ENCODE results near the gene CCDC150. TPM values are rescaled to one million over a fixed set of nuclear protein-coding genes. Genes with fewer than 3 reads are reported as not detected.

CCDC150 gene
- total RNA-seq, 1 experiment from 2014 or later, result 19.0 TPM

- ATAC-seq, result no peak
- H3K36me3 ChIP-seq (ENCODE audit: control insufficient read depth, insufficient read depth, low read length), result no peaks in the 10 kb centered on the region
- H3K27ac ChIP-seq (ENCODE audit: low read length), result no peak overlapping the region
- no peak for TF ChIP-seq POLR2AphosphoS5 (IDR thresholded peaks at IDR 0.05; ENCODE audit: low read depth, low read length)
- TF ChIP-seq TCF7L2 (IDR thresholded peaks at IDR 0.05; ENCODE audit: low read depth, low read length), result no peak
- no peak for TF ChIP-seq SIN3A (IDR thresholded peaks at IDR 0.05; ENCODE audit: borderline replicate concordance, insufficient read depth, low read depth, low read length)
- no peak for TF ChIP-seq CTCF (IDR thresholded peaks at IDR 0.05)
- TF ChIP-seq, protein P1, sequence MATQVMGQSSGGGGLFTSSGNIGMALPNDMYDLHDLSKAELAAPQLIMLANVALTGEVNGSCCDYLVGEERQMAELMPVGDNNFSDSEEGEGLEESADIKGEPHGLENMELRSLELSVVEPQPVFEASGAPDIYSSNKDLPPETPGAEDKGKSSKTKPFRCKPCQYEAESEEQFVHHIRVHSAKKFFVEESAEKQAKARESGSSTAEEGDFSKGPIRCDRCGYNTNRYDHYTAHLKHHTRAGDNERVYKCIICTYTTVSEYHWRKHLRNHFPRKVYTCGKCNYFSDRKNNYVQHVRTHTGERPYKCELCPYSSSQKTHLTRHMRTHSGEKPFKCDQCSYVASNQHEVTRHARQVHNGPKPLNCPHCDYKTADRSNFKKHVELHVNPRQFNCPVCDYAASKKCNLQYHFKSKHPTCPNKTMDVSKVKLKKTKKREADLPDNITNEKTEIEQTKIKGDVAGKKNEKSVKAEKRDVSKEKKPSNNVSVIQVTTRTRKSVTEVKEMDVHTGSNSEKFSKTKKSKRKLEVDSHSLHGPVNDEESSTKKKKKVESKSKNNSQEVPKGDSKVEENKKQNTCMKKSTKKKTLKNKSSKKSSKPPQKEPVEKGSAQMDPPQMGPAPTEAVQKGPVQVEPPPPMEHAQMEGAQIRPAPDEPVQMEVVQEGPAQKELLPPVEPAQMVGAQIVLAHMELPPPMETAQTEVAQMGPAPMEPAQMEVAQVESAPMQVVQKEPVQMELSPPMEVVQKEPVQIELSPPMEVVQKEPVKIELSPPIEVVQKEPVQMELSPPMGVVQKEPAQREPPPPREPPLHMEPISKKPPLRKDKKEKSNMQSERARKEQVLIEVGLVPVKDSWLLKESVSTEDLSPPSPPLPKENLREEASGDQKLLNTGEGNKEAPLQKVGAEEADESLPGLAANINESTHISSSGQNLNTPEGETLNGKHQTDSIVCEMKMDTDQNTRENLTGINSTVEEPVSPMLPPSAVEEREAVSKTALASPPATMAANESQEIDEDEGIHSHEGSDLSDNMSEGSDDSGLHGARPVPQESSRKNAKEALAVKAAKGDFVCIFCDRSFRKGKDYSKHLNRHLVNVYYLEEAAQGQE (IDR thresholded peaks at IDR 0.05; ENCODE audit: insufficient read depth in 1 of 2, low read depth in 2 of 2, low read length in 1 of 2), result no peak
- intact Hi-C loops (cut with micrococcal nuclease; ENCODE audit: unreplicated experiment), result no loop called here
- in situ Hi-C loops (cut with HindIII; ENCODE audit: low pct_unique_long_range_greater_than_20kb, low sequenced_read_pairs), result no loop called here
- BruUV-seq (replicated peaks), result no TSS peak
- no peaks in the 10 kb centered on the region for H3K4me1 ChIP-seq (ENCODE audit: control insufficient read depth, insufficient read depth, low read length)
- no peaks in the 10 kb centered on the region for H3K9me3 ChIP-seq (ENCODE audit: control insufficient read depth, insufficient read depth, low read depth, low read length)
- H3K4me3 ChIP-seq (ENCODE audit: low read depth in 2 of 2, low read length in 2 of 2), result no peak overlapping the region
- ChIA-PET POLR2A (no interaction called here), CTCF (no interaction called here)
- DNase-seq (ENCODE audit: low read depth, low spot score), result peak; percentile 15
- H3K27me3 ChIP-seq (ENCODE audit: control insufficient read depth, insufficient read depth, low read length), result no peaks in the 10 kb centered on the region
These were observed 20.7 kb downstream of the CCDC150 start for GRCh38 chr2:196660244-196660643.

- ATAC-seq, result no peak
- POLR2A ChIA-PET, result interaction anchor here (0.6 kb wide), 1 partner anchor 240 kb away, joined by 4 read pairs; no protein-coding TSS in a partner anchor
- Histone ChIP-seq H3K36me3 (ENCODE audit: control insufficient read depth, insufficient read depth, low read length) (no peaks in the 10 kb centered on the region; the same call in 1 of the 2 replicates), H3K27me3 (ENCODE audit: control insufficient read depth, insufficient read depth, low read length) (no peaks in the 10 kb centered on the region), H3K9me3 (ENCODE audit: control insufficient read depth, insufficient read depth, low read depth, low read length) (no peaks in the 10 kb centered on the region), H3K4me3 (ENCODE audit: low read depth in 2 of 2, low read length in 2 of 2) (no peak overlapping the region), H3K27ac (ENCODE audit: low read length) (no peak overlapping the region), H3K4me1 (ENCODE audit: control insufficient read depth, insufficient read depth, low read length) (no peaks in the 10 kb centered on the region)
- intact Hi-C loops (cut with micrococcal nuclease; ENCODE audit: unreplicated experiment), result no loop called here
- CTCF ChIA-PET, result no interaction called here
- DNase-seq (ENCODE audit: low read depth, low spot score), result no peak
- TF ChIP-seq POLR2AphosphoS5 (IDR thresholded peaks at IDR 0.05; ENCODE audit: low read depth, low read length) (no peak), TCF7L2 (IDR thresholded peaks at IDR 0.05; ENCODE audit: low read depth, low read length) (no peak), CTCF (IDR thresholded peaks at IDR 0.05) (no peak), SIN3A (IDR thresholded peaks at IDR 0.05; ENCODE audit: borderline replicate concordance, insufficient read depth, low read depth, low read length) (no peak)
- TF ChIP-seq, protein P1 (IDR thresholded peaks at IDR 0.05; ENCODE audit: insufficient read depth in 1 of 2, low read depth in 2 of 2, low read length in 1 of 2), result no peak
- in situ Hi-C loops (cut with HindIII; ENCODE audit: low pct_unique_long_range_greater_than_20kb, low sequenced_read_pairs), result no loop called here
- BruUV-seq (replicated peaks), result no TSS peak
These were observed 30.8 kb downstream of the CCDC150 start for GRCh38 chr2:196670342-196670741.

Measured in Panc1 (cell line).